NCI-H187 (cell line): ENCODE measurements around the gene BPI.
"Not testable (repeated sequence)": the region's sequence is repeated elsewhere in the genome, so short reads cannot be mapped to it uniquely, and the experiment has no call there.

Experiments used
- DNase-seq, 2 experiments: peaks; one replicate each; lab custom pipeline; 2025; lab: John Stamatoyannopoulos, UW

BPI gene

DNA sequence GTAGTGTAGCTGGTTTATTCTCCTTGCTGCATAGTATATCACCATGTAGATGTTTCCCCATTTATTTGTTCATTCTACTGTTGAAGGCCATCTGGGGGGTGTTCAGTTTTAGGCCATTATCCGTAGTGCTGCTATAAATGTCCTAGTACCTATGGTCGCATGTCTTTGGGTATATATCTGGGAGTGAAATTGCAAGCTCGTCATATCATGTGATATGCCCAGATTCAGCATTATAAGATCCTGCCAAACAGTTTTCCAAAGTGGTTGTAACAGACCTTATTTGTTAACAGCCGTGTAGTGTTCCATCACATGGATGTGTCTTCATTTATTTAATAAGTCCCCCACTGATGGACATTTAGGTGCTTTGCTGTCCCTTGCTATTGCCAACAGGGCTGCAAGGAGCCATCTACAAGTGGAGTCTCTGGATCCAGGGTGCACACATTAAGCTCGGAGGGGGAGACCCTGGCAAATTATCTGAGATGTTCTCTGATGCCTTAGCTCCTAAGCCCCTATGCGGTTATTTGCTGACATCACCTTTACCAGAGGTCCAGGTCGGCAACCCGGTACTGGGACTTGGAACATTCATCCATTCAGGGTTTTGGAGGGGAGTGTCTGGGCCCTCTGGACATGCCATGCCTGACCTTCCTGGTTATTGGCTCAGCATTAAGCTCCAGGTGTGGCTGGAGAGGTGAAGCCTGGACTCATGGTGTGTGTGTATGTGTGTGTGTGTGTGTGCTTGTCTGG is 59.2 kb downstream of the BPI start:
- no peak for DNase-seq

DNA sequence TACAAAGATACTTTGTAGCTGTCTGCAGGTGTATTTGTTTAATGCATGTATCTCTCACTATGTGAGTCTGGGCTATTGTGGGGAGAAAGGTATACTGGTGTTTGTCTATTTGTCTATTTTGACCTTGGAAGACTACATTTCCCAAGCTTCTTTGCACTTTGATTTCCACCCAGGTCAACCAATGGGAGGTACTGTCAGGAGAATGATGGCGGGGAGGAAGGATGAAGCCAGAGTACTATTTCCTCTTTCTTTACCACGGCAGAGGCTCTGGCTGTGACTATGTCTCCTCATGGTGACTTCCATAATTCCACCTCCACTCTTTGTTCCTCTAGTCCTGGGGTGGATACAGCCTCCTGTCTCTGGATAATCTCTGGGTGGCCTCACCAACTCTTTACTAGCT is 65.4 kb downstream of the BPI start:
- DNase-seq, result no peak

DNA sequence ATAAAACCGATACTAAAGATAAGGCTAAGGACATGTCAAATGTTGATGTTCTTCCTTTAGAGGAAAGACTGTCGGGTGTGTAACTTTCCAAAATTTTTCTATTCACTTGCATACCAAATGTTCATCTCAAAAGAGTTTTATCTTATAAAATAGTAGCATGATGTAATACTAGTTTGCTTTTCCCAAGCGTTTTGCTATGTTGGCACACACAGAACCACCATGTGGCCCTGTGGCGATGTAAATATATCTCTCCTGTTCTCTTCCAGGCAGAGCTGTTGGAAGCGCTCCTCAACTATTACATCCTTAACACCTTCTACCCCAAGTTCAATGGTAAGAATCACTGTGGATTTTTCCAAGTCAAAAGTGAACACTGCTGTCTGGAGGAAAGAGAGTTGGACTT is 68.8 kb downstream of the BPI start:
- DNase-seq, result no peak

DNA sequence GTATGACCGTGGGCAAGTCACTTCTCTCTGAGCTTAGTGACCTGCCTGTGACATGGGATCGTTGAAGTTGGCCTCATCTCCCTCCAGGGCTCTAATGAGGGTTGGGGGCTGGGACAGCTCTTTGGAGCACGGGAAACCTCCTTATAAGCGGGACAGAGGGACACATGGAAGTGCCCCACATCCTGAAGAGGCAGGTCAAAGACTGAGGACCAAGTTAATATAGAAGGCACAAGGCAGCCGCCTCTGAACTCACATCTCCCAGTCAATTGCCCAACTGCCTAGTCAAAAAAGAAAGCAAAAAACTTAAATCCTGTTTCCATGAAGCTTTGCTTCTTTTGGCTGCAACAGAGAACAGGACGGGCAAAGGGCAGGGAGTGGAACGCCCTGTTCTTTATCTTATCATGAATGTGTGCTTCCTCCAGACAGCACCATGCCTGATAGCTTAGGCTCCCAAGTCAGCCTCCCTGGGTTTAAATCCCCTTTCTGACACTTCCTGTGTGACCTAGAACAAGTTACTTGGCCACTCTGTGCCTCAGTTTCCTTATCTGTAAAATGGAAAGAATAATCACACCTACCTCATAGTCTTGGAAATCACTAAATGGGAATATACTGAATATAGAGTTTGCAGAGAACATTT is 69.4 kb downstream of the BPI start:
- no peak for DNase-seq

DNA sequence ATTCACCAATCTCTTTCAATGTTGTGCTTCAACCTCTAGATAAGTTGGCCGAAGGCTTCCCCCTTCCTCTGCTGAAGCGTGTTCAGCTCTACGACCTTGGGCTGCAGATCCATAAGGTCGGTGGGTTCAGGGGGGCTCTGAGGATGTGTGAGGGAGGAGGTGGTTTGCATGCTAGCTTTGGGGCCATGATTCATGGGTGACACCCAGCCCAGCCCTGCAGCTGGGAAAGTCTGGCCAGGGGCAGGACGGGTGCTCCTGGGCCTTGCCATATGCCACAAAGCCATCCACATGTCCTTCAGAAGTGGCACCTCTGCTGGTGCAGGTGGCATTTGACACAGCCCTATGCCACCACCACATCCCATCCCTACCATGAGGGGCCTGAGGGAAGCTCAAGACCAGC is 69.9 kb downstream of the BPI start:
- DNase-seq, result no peak

DNA sequence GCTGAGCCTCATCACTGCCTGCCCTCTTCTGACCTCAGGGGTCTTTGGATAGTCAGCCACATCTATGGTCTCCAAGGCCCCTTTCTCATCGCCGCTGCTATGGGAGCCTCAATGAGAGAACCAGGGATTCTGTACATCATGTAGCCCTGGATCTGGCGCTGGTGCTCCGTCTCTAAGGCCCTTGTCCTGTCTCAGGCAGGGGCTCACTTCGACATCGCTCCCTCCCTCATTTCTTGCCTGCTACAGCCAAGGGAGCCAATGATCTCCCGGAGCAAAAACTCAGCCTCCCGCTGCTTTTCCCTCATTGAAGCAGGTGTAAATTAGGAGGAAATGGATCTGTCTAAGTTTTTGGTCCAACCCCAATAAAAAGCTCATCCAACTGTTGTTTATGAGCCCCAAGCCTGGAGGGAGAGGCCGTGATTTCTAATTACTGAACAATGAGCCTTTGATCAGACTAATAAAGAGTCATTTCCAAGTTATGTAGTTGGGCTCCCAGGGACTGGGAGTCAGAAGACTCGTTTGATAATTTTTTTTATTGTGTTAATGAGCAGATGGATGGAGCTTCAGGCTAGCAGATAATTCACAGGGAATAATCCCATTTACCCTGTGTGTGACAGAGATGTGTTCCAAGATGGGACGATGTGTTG is 73.2 kb downstream of the BPI start:
- DNase-seq, result no peak

DNA sequence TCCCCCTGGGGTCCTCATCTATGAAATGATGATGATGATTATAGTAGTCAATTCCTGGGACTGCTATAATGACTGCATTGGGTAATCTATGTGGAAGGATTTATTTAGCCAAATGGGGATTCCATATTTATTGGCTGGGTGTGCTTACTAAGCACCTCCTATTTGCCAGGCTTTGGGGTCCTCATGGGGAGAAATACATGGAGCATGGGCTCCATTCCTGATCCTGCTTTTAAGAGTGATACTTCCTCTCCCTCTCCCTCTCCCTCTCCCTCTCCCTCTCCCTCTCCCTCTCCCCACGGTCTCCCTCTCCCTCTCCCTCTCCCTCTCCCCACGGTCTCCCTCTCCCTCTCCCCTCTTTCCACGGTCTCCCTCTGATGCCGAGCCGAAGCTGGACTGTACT is 73.9 kb downstream of the BPI start:
- not testable (repeated sequence) for DNase-seq

DNA sequence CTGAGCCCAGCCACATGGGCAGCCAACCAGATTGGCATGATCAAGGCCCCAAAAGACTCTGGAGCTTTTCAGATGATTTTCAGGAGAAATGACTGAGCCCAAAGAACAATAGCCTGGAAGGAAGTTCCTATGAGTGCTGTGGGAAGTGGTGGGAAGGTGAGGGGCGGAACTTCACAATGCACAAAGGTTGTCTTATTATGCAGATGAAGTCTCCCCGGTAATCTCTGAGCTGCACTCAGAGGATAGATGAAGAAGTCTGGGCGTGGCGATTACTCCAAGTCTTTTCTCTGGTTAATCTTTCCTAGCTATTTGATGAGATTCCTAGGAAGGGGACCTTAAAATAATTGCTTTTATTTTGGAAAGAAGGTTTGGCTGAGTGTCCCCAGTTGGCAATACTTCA is 79.2 kb downstream of the BPI start:
- no peak for DNase-seq

DNA sequence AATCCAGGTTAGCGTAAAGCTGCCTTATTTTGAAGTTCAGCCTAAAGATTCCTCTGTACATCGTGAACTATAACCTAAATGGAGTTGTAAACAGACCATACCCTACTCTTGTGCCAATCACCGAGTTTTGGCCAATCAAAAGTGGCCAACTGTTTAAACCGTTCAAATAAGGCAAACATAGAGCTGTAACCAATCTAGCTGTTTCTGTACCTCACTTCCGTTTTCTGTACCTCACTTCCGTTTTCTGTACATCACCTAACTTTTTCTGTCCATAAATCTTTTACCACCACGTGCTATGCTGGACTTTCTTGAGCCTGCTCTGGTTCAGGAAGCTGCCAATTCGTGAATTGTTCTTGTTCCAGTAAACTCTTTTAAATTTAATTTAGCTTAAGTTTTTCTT is 82.0 kb downstream of the BPI start:
- DNase-seq, result no peak

DNA sequence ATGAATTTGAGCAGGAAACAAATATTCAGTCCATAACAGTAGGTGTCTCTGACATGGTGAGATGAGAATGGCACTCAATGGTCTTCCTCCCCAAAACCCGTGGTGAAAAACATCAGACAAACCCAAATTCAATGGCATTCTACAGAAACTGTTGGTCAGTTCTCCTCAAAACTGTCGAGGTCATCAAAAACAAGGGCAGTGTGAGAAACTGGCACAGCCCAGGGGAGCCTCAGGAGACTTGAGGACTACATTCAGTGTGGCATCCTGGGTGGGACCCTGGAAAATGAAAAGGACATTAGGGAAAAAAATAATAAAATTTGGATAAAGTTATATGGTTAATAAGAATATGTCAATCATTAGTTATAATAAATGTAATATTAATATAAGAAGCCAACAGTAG is 82.9 kb downstream of the BPI start:
- no peak for DNase-seq
